ENCODE data around the gene IL10RA.

IL10RA gene

GRCh38 chr11:117986981-117987574, 884 bp downstream of the IL10RA start:
- Histone ChIP-seq H3K27ac (no peak overlapping the region), H3K4me3 (peak overlapping the region; percentile 66), H3K4me1 (peaks cover 33% of the 10 kb centered on the region), H3K27me3 (peaks cover 52% of the 10 kb centered on the region), H3K9me3 (peaks cover 3% of the 10 kb centered on the region; the same call in 1 of the 2 replicates), H4K20me1 (peaks cover 6% of the 10 kb centered on the region; the same call in 1 of the 2 replicates), H3K4me2 (peak overlapping the region; percentile 96), H3K36me3 (no peaks in the 10 kb centered on the region), H3K9ac (no peak overlapping the region)
- peak; percentile 56; the same call in 1 of the 2 replicates for TF ChIP-seq Cebpa-rat (IDR thresholded peaks at IDR 0.05)

DNA sequence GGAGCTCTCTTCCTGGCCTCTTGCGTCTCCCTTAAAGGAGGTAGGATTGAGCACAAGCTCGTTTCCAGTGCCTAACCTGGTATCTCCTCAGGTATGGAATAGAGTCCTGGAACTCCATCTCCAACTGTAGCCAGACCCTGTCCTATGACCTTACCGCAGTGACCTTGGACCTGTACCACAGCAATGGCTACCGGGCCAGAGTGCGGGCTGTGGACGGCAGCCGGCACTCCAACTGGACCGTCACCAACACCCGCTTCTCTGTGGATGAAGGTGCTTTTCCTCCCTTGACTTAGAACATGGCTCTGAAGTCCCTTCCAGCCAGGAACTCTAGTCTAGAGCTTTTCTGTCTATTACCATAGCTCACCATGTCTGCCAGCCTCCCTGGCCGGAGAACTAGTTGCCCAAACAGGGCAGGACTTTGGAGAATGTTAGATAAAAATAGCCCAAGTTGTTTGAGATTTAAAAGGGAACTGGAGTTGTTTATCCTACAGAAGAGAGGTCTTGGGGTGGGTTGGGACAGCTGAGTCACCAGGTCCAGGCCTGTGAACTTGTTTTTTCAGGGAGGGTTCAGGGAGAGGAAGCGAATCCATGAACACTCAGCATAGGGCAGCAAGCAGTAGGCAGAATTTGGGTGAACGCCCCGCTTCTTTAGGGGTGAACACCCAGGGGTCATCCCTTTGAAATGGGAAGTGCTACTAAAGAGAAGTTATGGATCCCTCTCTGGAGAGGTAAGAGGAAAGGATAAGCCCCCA, 3.3 kb downstream of the IL10RA start:
- H3K4me1 ChIP-seq: peaks cover 33% of the 10 kb centered on the region
- peaks cover 6% of the 10 kb centered on the region; the same call in 1 of the 2 replicates for H4K20me1 ChIP-seq

DNA sequence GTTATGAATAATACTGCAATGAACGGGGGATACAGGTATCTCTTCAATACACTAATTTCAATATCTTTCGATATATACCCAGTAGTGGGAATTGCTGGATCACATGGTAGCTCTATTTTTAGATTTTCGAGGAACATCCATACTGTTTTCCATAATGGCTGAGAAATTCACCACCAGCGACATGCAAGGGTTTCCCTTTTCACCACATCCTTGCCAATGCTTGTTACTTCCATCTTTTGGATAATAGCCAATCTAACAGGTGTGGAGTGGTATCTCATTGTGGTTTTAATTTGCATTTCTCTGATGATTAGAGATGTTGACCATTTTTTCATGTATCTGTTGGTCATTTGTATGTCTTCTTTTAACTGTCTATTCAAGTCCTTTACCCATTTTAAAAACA, 5.9 kb downstream of the IL10RA start:
- Histone ChIP-seq H3K36me3 (no peaks in the 10 kb centered on the region), H3K4me3 (no peak overlapping the region), H3K9me3 (no peaks in the 10 kb centered on the region), H3K27me3 (peaks cover 23% of the 10 kb centered on the region), H3K9ac (no peak overlapping the region), H3K27ac (no peak overlapping the region), H3K4me2 (no peak overlapping the region), H3K4me1 (peaks cover 15% of the 10 kb centered on the region), H4K20me1 (peaks cover 6% of the 10 kb centered on the region; the same call in 1 of the 2 replicates)
- no peak for TF ChIP-seq Cebpa-rat (IDR thresholded peaks at IDR 0.05)

More for the DNA sequence above, 3.3 kb downstream of the IL10RA start:
- no peaks in the 10 kb centered on the region for H3K36me3 ChIP-seq
- H3K27ac ChIP-seq: no peak overlapping the region
- H3K4me3 ChIP-seq: no peak overlapping the region
- H3K9ac ChIP-seq: no peak overlapping the region
- peaks cover 49% of the 10 kb centered on the region for H3K27me3 ChIP-seq
- TF ChIP-seq Cebpa-rat (IDR thresholded peaks at IDR 0.05): no peak
- no peak overlapping the region for H3K4me2 ChIP-seq
- no peaks in the 10 kb centered on the region for H3K9me3 ChIP-seq

DNA sequence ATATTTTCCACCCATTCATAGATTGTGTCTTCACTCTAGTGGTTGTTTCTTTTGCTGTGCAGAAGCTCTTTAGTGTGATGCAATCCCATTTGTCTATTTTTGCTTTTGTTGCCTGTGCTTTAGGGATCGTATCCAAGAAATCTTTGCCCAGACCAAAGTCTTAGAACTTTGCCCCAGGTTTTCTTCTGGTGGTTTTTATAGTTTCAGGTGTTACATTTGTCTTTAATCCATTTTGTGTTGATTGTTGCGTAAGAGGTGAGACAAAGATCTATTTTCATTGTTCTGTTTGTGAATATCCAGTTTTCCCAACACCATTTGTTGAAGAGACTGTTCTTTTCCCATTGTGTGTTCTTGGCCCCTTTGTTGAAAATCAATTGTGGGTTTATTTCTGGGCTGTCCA, 6.4 kb downstream of the IL10RA start:
- Histone ChIP-seq H4K20me1 (peaks cover 4% of the 10 kb centered on the region; the same call in 1 of the 2 replicates), H3K27me3 (peaks cover 18% of the 10 kb centered on the region), H3K4me3 (no peak overlapping the region), H3K4me1 (peaks cover 10% of the 10 kb centered on the region), H3K4me2 (no peak overlapping the region), H3K27ac (no peak overlapping the region), H3K9me3 (no peaks in the 10 kb centered on the region), H3K36me3 (no peaks in the 10 kb centered on the region), H3K9ac (no peak overlapping the region)
- TF ChIP-seq Cebpa-rat (IDR thresholded peaks at IDR 0.05): no peak; the same call in 1 of the 2 replicates

- no peak overlapping the region for H3K4me2 ChIP-seq
- no peaks in the 10 kb centered on the region for H3K36me3 ChIP-seq
- peaks cover 2% of the 10 kb centered on the region; the same call in 1 of the 2 replicates for H3K27me3 ChIP-seq
- H3K4me1 ChIP-seq: no peaks in the 10 kb centered on the region
- TF ChIP-seq Cebpa-rat (IDR thresholded peaks at IDR 0.05): no peak
- H3K9me3 ChIP-seq: no peaks in the 10 kb centered on the region
- H3K4me3 ChIP-seq: no peak overlapping the region
- no peak overlapping the region for H3K9ac ChIP-seq
- H4K20me1 ChIP-seq: no peaks in the 10 kb centered on the region
- no peak overlapping the region for H3K27ac ChIP-seq
Measured at GRCh38 chr11:117993988-117994745, 8.0 kb downstream of the IL10RA start.

GRCh38 chr11:117995472-117995871, 9.3 kb downstream of the IL10RA start:
- no peaks in the 10 kb centered on the region for H4K20me1 ChIP-seq
- TF ChIP-seq Cebpa-rat (IDR thresholded peaks at IDR 0.05): no peak
- no peaks in the 10 kb centered on the region for H3K9me3 ChIP-seq
- H3K27ac ChIP-seq: no peak overlapping the region
- no peaks in the 10 kb centered on the region for H3K27me3 ChIP-seq
- no peak overlapping the region for H3K4me2 ChIP-seq
- no peak overlapping the region for H3K4me3 ChIP-seq
- H3K9ac ChIP-seq: no peak overlapping the region
- H3K4me1 ChIP-seq: no peaks in the 10 kb centered on the region
- no peaks in the 10 kb centered on the region for H3K36me3 ChIP-seq

DNA sequence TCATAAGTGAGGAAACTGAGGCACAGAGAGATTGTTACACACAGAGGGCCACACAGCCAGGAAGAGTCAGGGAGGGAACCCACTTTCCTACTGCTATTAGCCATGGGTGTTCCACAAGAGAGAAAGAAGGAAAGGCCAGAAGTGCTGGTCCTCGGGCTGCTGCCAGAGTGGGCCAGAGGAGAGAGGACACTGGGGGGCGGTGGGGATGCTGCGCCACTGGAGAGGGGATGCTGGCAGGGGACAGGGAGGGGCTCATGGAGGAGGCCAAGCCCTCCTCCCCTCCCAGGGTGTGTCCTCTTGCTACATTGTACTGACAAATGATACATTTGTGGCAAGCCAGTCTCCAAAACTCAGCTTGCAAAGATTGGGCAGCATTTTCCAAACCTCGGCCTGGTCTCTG, 9.9 kb downstream of the IL10RA start:
- Histone ChIP-seq H3K4me2 (no peak overlapping the region), H3K27me3 (no peaks in the 10 kb centered on the region), H3K4me1 (no peaks in the 10 kb centered on the region), H3K27ac (no peak overlapping the region), H3K36me3 (no peaks in the 10 kb centered on the region), H4K20me1 (no peaks in the 10 kb centered on the region), H3K4me3 (no peak overlapping the region), H3K9ac (no peak overlapping the region), H3K9me3 (no peaks in the 10 kb centered on the region)
- no peak for TF ChIP-seq Cebpa-rat (IDR thresholded peaks at IDR 0.05)

- Histone ChIP-seq H4K20me1 (no peaks in the 10 kb centered on the region), H3K27ac (no peak overlapping the region), H3K4me3 (no peak overlapping the region), H3K9me3 (no peaks in the 10 kb centered on the region), H3K36me3 (no peaks in the 10 kb centered on the region), H3K4me2 (no peak overlapping the region), H3K27me3 (no peaks in the 10 kb centered on the region), H3K9ac (no peak overlapping the region), H3K4me1 (peaks cover 9% of the 10 kb centered on the region)
- no peak for TF ChIP-seq Cebpa-rat (IDR thresholded peaks at IDR 0.05)
Measured at GRCh38 chr11:117997406-117997805, 11.2 kb downstream of the IL10RA start.

- Histone ChIP-seq H3K36me3 (no peaks in the 10 kb centered on the region), H3K27ac (no peak overlapping the region), H3K9me3 (no peaks in the 10 kb centered on the region), H3K27me3 (no peaks in the 10 kb centered on the region), H3K4me1 (peaks cover 15% of the 10 kb centered on the region), H3K4me3 (no peak overlapping the region), H3K4me2 (no peak overlapping the region), H4K20me1 (no peaks in the 10 kb centered on the region), H3K9ac (no peak overlapping the region)
- no peak for TF ChIP-seq Cebpa-rat (IDR thresholded peaks at IDR 0.05)
Measured at GRCh38 chr11:117997823-117998579, 11.8 kb downstream of the IL10RA start.
